ENCODE measurements around the gene ACTR1B. TPM values are rescaled to one million over a fixed set of nuclear protein-coding genes. Genes with fewer than 3 reads are reported as not detected.
A peak's percentile ranks its signal among the peaks of the same experiment; 100 is the strongest.
"Not testable (repeated sequence)": the region's sequence is repeated elsewhere in the genome, so short reads cannot be mapped to it uniquely, and the experiment has no call there.

Gene ACTR1B
- total RNA-seq, 1 donor from 2014 or later: 35.6 TPM

DNA sequence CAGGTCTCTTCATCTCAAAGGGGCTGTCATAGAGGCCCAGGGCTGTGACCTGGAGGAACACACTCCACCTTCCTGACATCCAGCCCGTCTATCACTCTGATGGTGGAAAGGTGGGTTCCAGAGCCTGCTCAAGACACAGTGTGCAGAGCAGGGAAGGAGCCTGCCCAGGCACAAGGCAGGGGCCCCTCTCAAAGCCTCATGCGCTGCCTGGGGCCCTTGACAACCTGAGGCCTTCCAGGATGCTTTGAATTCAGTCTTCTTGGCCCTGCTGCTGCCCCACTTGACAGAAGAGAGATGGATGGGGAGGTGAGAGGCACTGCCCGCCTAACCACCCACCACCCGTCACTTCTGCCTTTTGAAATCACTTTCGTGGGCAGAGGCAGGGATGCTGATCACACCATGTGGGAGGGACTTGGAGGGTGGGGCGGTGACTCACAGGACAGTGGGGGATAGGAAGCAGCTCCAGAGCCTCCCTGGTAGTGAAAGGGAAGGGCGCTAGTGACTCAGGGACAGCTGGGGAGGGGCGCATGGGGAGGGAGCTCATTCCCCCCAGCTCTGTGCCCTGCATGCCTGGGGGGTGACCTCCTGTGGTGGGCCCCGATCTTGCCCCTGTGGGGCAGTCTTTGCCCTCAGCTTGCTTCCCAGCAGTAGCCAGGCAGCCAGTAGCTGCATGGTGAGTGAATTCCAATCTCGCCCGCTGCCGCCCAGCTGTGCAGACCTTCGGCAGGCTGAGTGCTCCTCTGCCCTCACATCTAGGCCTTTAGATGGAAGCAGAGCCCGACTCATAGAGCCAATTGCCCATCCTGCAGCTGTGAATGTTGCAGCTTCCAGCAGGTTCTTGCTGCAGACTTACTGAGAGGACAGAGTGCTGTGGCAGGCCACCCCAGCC, 44.7 kb downstream of the ACTR1B start:
- not testable (repeated sequence) for H2AFZ ChIP-seq (ENCODE audit: low read depth, low read length); H3K36me3 ChIP-seq (ENCODE audit: insufficient read depth, low read length); H3K79me2 ChIP-seq (ENCODE audit: insufficient read depth, low read length); H3K4me1 ChIP-seq (ENCODE audit: insufficient read depth, low read length); H4K20me1 ChIP-seq (ENCODE audit: insufficient read depth, low read length); H3K4me3 Mint-ChIP-seq (ENCODE audit: unreplicated experiment); H3K4me3 ChIP-seq (ENCODE audit: insufficient read depth, low read depth, low read length); H3K9me3 ChIP-seq (ENCODE audit: insufficient read depth, low read depth, low read length); H3K27ac ChIP-seq (ENCODE audit: low read depth, low read length); H3K9me3 Mint-ChIP-seq (ENCODE audit: unreplicated experiment); H3K4me2 ChIP-seq (ENCODE audit: low read length); H3K27ac Mint-ChIP-seq (ENCODE audit: unreplicated experiment); H3K9ac ChIP-seq (ENCODE audit: low read length); H3K27me3 ChIP-seq (ENCODE audit: insufficient read depth, low read length); H3K27me3 Mint-ChIP-seq (ENCODE audit: low read depth, unreplicated experiment); FAIRE-seq; H3K36me3 Mint-ChIP-seq (ENCODE audit: low read depth, unreplicated experiment)
- H3K4me1 Mint-ChIP-seq (ENCODE audit: low read depth, unreplicated experiment): peaks cover 15% of the 10 kb centered on the region
- peak; percentile 10 for DNase-seq (ENCODE audit: low read depth)

DNA sequence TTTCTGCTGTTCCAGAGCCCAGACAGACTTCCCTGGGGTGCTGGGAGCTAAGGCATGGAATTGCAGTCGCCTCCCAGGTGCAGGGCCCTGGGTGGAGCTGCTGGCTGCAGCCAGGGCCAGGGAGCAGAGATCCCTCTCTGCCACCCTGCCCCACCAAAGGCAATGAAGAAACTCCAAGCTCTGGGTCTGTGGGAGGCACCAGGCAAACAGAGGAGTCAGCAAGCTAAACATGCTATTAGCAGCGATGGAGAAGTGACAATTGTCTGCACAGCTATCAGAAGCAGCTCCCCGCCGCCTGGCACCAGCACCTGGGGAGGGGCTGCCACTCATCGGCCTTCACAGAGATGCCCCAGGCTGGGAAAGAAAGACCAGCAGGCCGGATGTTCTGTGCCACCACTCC, 45.9 kb downstream of the ACTR1B start:
- Histone ChIP-seq H3K27ac (ENCODE audit: low read depth, low read length) (no peak overlapping the region), H4K20me1 (ENCODE audit: insufficient read depth, low read length) (no peaks in the 10 kb centered on the region), H2AFZ (ENCODE audit: low read depth, low read length) (no peak overlapping the region), H3K79me2 (ENCODE audit: insufficient read depth, low read length) (no peaks in the 10 kb centered on the region), H3K27me3 (ENCODE audit: insufficient read depth, low read length) (no peaks in the 10 kb centered on the region), H3K9me3 (ENCODE audit: insufficient read depth, low read depth, low read length) (no peaks in the 10 kb centered on the region), H3K4me1 (ENCODE audit: insufficient read depth, low read length) (no peaks in the 10 kb centered on the region), H3K9ac (ENCODE audit: low read length) (no peak overlapping the region), H3K36me3 (ENCODE audit: insufficient read depth, low read length) (no peaks in the 10 kb centered on the region), H3K4me3 (ENCODE audit: insufficient read depth, low read depth, low read length) (no peak overlapping the region), H3K4me2 (ENCODE audit: low read length) (no peak overlapping the region)
- no peak for TF ChIP-seq CTCF (IDR thresholded peaks at IDR 0.05; ENCODE audit: insufficient read depth, low read depth, low read length)
- no peak for TF ChIP-seq EZH2 (IDR thresholded peaks at IDR 0.05; ENCODE audit: insufficient read depth, low read length)
- H3K36me3 Mint-ChIP-seq (ENCODE audit: low read depth, unreplicated experiment): no peaks in the 10 kb centered on the region
- FAIRE-seq (no peak), DNase-seq (ENCODE audit: low read depth) (no peak)
- peaks cover 2% of the 10 kb centered on the region for H3K27me3 Mint-ChIP-seq (ENCODE audit: low read depth, unreplicated experiment)
- no peak overlapping the region for H3K27ac Mint-ChIP-seq (ENCODE audit: unreplicated experiment)
- peaks cover 1% of the 10 kb centered on the region for H3K9me3 Mint-ChIP-seq (ENCODE audit: unreplicated experiment)
- no peak overlapping the region for H3K4me3 Mint-ChIP-seq (ENCODE audit: unreplicated experiment)
- peaks cover 8% of the 10 kb centered on the region for H3K4me1 Mint-ChIP-seq (ENCODE audit: low read depth, unreplicated experiment)

DNA sequence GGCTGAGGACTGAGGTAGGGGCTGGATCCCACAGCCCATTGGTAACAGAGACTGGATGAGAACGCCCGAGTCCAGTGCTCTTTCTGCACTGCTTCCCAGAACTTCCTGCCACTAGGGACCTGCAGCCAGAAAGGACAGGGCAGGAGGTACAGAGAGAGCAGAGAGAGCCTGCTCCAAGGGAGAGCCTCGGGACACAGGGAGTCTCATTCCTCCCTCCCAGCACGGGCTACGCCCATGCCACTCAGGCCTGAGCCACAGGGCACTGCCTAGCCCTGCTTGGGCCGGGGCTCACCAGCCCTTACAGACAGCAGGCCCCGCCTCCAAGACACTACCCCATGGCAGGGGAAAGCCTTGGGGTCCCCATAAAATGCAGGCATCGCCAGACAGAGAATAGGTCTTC, 48.1 kb downstream of the ACTR1B start:
- H3K27ac Mint-ChIP-seq (ENCODE audit: unreplicated experiment); H3K4me3 ChIP-seq (ENCODE audit: insufficient read depth, low read depth, low read length); H3K4me3 Mint-ChIP-seq (ENCODE audit: unreplicated experiment); H3K9ac ChIP-seq (ENCODE audit: low read length); H2AFZ ChIP-seq (ENCODE audit: low read depth, low read length); H3K27ac ChIP-seq (ENCODE audit: low read depth, low read length); H3K27me3 Mint-ChIP-seq (ENCODE audit: low read depth, unreplicated experiment); H3K27me3 ChIP-seq (ENCODE audit: insufficient read depth, low read length); H3K79me2 ChIP-seq (ENCODE audit: insufficient read depth, low read length); H4K20me1 ChIP-seq (ENCODE audit: insufficient read depth, low read length); H3K4me1 Mint-ChIP-seq (ENCODE audit: low read depth, unreplicated experiment); DNase-seq (ENCODE audit: low read depth); H3K9me3 Mint-ChIP-seq (ENCODE audit: unreplicated experiment); H3K9me3 ChIP-seq (ENCODE audit: insufficient read depth, low read depth, low read length); H3K36me3 ChIP-seq (ENCODE audit: insufficient read depth, low read length); H3K36me3 Mint-ChIP-seq (ENCODE audit: low read depth, unreplicated experiment); H3K4me2 ChIP-seq (ENCODE audit: low read length); H3K4me1 ChIP-seq (ENCODE audit: insufficient read depth, low read length); FAIRE-seq: not testable (repeated sequence)

DNA sequence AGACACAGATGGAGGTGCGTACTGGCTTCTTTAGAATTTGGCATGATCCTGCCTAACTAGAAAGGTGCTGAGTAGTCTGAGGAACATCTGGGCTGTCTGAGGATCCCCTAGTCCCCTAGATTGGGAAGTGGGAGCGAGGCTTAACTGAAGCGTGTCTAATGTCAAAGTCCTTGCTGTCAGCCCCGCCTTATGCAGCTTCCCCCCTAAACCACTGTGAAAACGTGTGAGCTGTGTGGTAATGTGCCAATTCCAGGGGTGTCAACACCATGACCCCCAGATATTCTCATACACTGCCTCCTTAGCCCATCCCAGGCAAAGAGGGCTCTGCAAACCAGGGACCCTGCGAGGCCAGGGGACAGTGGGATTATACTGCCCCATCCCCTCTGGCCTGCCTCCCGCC, 51.9 kb downstream of the ACTR1B start:
- H3K4me3 Mint-ChIP-seq (ENCODE audit: unreplicated experiment); H3K36me3 ChIP-seq (ENCODE audit: insufficient read depth, low read length); H3K27ac Mint-ChIP-seq (ENCODE audit: unreplicated experiment); H3K9ac ChIP-seq (ENCODE audit: low read length); H3K36me3 Mint-ChIP-seq (ENCODE audit: low read depth, unreplicated experiment); H3K4me2 ChIP-seq (ENCODE audit: low read length); H3K79me2 ChIP-seq (ENCODE audit: insufficient read depth, low read length); H3K4me1 ChIP-seq (ENCODE audit: insufficient read depth, low read length); DNase-seq (ENCODE audit: low read depth); H3K27me3 Mint-ChIP-seq (ENCODE audit: low read depth, unreplicated experiment); H3K27me3 ChIP-seq (ENCODE audit: insufficient read depth, low read length); H3K27ac ChIP-seq (ENCODE audit: low read depth, low read length); H3K9me3 Mint-ChIP-seq (ENCODE audit: unreplicated experiment); H2AFZ ChIP-seq (ENCODE audit: low read depth, low read length); FAIRE-seq; H4K20me1 ChIP-seq (ENCODE audit: insufficient read depth, low read length); H3K9me3 ChIP-seq (ENCODE audit: insufficient read depth, low read depth, low read length); H3K4me1 Mint-ChIP-seq (ENCODE audit: low read depth, unreplicated experiment); H3K4me3 ChIP-seq (ENCODE audit: insufficient read depth, low read depth, low read length): not testable (repeated sequence)

DNA sequence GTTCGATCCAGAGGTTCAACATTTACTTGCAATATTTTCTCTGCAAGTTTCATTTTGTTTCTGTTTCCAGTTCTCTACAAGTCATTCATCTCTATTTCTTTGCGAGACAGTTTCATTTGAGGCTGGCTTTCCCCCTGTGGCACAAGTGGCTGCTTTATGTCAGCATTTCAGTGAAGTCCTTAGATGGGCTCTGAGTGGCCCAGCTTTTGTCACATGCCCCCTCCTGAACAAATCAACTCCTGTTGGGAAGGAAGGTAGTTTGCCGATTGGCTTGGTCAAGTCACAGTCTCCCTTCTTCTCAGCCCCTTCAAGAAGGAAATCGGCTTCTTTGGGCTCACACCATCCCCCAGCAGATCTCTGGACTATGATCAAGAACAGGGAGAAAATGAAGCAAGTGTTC, 55.1 kb downstream of the ACTR1B start:
- H3K4me1 Mint-ChIP-seq (ENCODE audit: low read depth, unreplicated experiment); H3K79me2 ChIP-seq (ENCODE audit: insufficient read depth, low read length); DNase-seq (ENCODE audit: low read depth); H3K4me2 ChIP-seq (ENCODE audit: low read length); FAIRE-seq; H3K9ac ChIP-seq (ENCODE audit: low read length); H3K27ac ChIP-seq (ENCODE audit: low read depth, low read length); H3K4me1 ChIP-seq (ENCODE audit: insufficient read depth, low read length); H3K4me3 ChIP-seq (ENCODE audit: insufficient read depth, low read depth, low read length); H4K20me1 ChIP-seq (ENCODE audit: insufficient read depth, low read length); H3K36me3 Mint-ChIP-seq (ENCODE audit: low read depth, unreplicated experiment); H3K9me3 ChIP-seq (ENCODE audit: insufficient read depth, low read depth, low read length); H2AFZ ChIP-seq (ENCODE audit: low read depth, low read length); H3K9me3 Mint-ChIP-seq (ENCODE audit: unreplicated experiment); H3K36me3 ChIP-seq (ENCODE audit: insufficient read depth, low read length); H3K27me3 Mint-ChIP-seq (ENCODE audit: low read depth, unreplicated experiment); H3K4me3 Mint-ChIP-seq (ENCODE audit: unreplicated experiment); H3K27me3 ChIP-seq (ENCODE audit: insufficient read depth, low read length); H3K27ac Mint-ChIP-seq (ENCODE audit: unreplicated experiment): not testable (repeated sequence)

Data from astrocyte (in vitro differentiated cells and primary cell).